ENCODE measurements around the gene BBS9.

The BBS9 gene

GRCh38 chr7:33220231-33220630 is 90.9 kb downstream of the BBS9 start:
- no peaks in the 10 kb centered on the region for H3K27me3 ChIP-seq (ENCODE audit: insufficient read depth, low read depth, severe bottlenecking)
- H3K4me3 ChIP-seq (ENCODE audit: low read depth, low read length) = no peak overlapping the region
- H3K27ac ChIP-seq = no peak overlapping the region
- H3K9me3 ChIP-seq (ENCODE audit: severe bottlenecking) = no peaks in the 10 kb centered on the region
- DNase-seq = no peak
- H3K36me3 ChIP-seq = no peaks in the 10 kb centered on the region
- TF ChIP-seq CTCF (IDR thresholded peaks at IDR 0.05; ENCODE audit: low read depth, low read length) = no peak

- no peaks in the 10 kb centered on the region for H3K36me3 ChIP-seq
- H3K9me3 ChIP-seq (ENCODE audit: severe bottlenecking) = no peaks in the 10 kb centered on the region
- no peak for TF ChIP-seq CTCF (IDR thresholded peaks at IDR 0.05; ENCODE audit: low read depth, low read length)
- no peak overlapping the region for H3K4me3 ChIP-seq (ENCODE audit: low read depth, low read length)
- no peaks in the 10 kb centered on the region for H3K27me3 ChIP-seq (ENCODE audit: insufficient read depth, low read depth, severe bottlenecking)
- no peak for DNase-seq
- no peak overlapping the region for H3K27ac ChIP-seq
Measured at GRCh38 chr7:33221390-33221789, 92.0 kb downstream of the BBS9 start.

GRCh38 chr7:33232632-33233145 is 103.3 kb downstream of the BBS9 start:
- Histone ChIP-seq H3K27ac (no peak overlapping the region), H3K36me3 (no peaks in the 10 kb centered on the region), H3K27me3 (ENCODE audit: insufficient read depth, low read depth, severe bottlenecking) (no peaks in the 10 kb centered on the region), H3K4me3 (ENCODE audit: low read depth, low read length) (no peak overlapping the region), H3K9me3 (ENCODE audit: severe bottlenecking) (no peaks in the 10 kb centered on the region)
- no peak for DNase-seq
- no peak for TF ChIP-seq CTCF (IDR thresholded peaks at IDR 0.05; ENCODE audit: low read depth, low read length)

- no peak overlapping the region for H3K4me3 ChIP-seq (ENCODE audit: low read depth, low read length)
- no peaks in the 10 kb centered on the region for H3K27me3 ChIP-seq (ENCODE audit: insufficient read depth, low read depth, severe bottlenecking)
- no peaks in the 10 kb centered on the region for H3K9me3 ChIP-seq (ENCODE audit: severe bottlenecking)
- H3K27ac ChIP-seq = no peak overlapping the region
- DNase-seq = no peak
- no peaks in the 10 kb centered on the region for H3K36me3 ChIP-seq
- no peak for TF ChIP-seq CTCF (IDR thresholded peaks at IDR 0.05; ENCODE audit: low read depth, low read length)
Measured at GRCh38 chr7:33233659-33234058, 104.3 kb downstream of the BBS9 start.

GRCh38 chr7:33237036-33237435 is 107.7 kb downstream of the BBS9 start:
- H3K4me3 ChIP-seq (ENCODE audit: low read depth, low read length) = no peak overlapping the region
- H3K27me3 ChIP-seq (ENCODE audit: insufficient read depth, low read depth, severe bottlenecking) = no peaks in the 10 kb centered on the region
- no peaks in the 10 kb centered on the region for H3K9me3 ChIP-seq (ENCODE audit: severe bottlenecking)
- no peaks in the 10 kb centered on the region for H3K36me3 ChIP-seq
- DNase-seq = no peak
- H3K27ac ChIP-seq = no peak overlapping the region
- TF ChIP-seq CTCF (IDR thresholded peaks at IDR 0.05; ENCODE audit: low read depth, low read length) = no peak

- peak; percentile 53 for TF ChIP-seq CTCF (IDR thresholded peaks at IDR 0.05; ENCODE audit: low read depth, low read length)
- Histone ChIP-seq H3K4me3 (ENCODE audit: low read depth, low read length) (no peak overlapping the region), H3K36me3 (no peaks in the 10 kb centered on the region), H3K27me3 (ENCODE audit: insufficient read depth, low read depth, severe bottlenecking) (no peaks in the 10 kb centered on the region), H3K9me3 (ENCODE audit: severe bottlenecking) (no peaks in the 10 kb centered on the region), H3K27ac (no peak overlapping the region)
- DNase-seq = no peak
Measured at GRCh38 chr7:33243319-33243881, 114.0 kb downstream of the BBS9 start.
